K562 (cell line): ENCODE measurements around the gene HCN1. TPM values are rescaled to one million over a fixed set of nuclear protein-coding genes. Genes with fewer than 3 reads are reported as not detected.

Experiments
- ATAC-seq: fragments of 200-7000 bp; cut with Tn5 transposase; 3 replicates; pipeline ENCODE4 v1.9.1; 2020; ENCODE audit warnings: moderate library complexity
- BruUV-seq: library from RNA; stranded (reverse); fragments of 400-500 nt; replicated peaks from 2 replicates; lab custom pipeline; 2021; lab: Mats Ljungman, UMichigan
- CTCF ChIA-PET: fragments of 300-600 bp; formaldehyde crosslinking; extraction: SDS; loops from one replicate; lab custom pipeline; 2021; ENCODE audit warnings: low intra/inter-chr PET ratio; lab: Yijun Ruan, JAX
- POLR2A ChIA-PET: fragments of 300-600, 350-650 bp; sonication (Branson Sonifier 250); formaldehyde crosslinking; extraction: SDS; loops from one replicate; lab custom pipeline; 2021; ENCODE audit warnings: antibody characterized with exemption, inconsistent platforms; lab: Yijun Ruan, JAX
- DNase-seq, 4 experiments: peaks; one replicate each; pipeline versions ENCODE4 v3.0.0 to v3.0.0-alpha.2; 2011 to 2018; ENCODE audit warnings: low spot score in 3 of 4, mixed read lengths in 3 of 4; ENCODE audit errors: extremely low read depth in 1 of 4
- FAIRE-seq: peaks from 2 replicates; lab custom pipeline; 2011; peaks lifted over from hg19 to GRCh38; lab: Jason Lieb, UNC
- H2AFZ ChIP-seq: 2 replicates; pipeline ENCODE4 v1.6.0; 2011; ENCODE audit warnings: low read depth, low read length, control low read depth, inconsistent platforms
- H3K27ac ChIP-seq: fragments of 200-600 bp; 3 replicates; pipeline ENCODE4 v1.8.0; 2011; ENCODE audit warnings: low read depth, mild to moderate bottlenecking, control low read depth, inconsistent platforms, low read length, moderate library complexity, mixed read lengths; ENCODE audit errors: extremely low read depth
- H3K27me3 ChIP-seq, 2 experiments: fragments of 300-600 bp in 1 of 2; 2 replicates in 1 of 2; 3 replicates in 1 of 2; pipeline versions ENCODE4 v1.6.0 to v1.8.0; 2011; ENCODE audit warnings: inconsistent platforms in 2 of 2, low read length in 2 of 2, mild to moderate bottlenecking in 1 of 2, mixed read lengths in 1 of 2, moderate library complexity in 1 of 2; ENCODE audit not compliant: control insufficient read depth in 2 of 2, insufficient read depth in 2 of 2
- H3K36me3 ChIP-seq: fragments of 300-600 bp; 3 replicates; pipeline ENCODE4 v1.8.0; 2011; ENCODE audit warnings: mild to moderate bottlenecking, low read length, inconsistent platforms; ENCODE audit not compliant: control insufficient read depth, insufficient read depth
- H3K4me1 ChIP-seq, 2 experiments: fragments of 200-600 bp in 1 of 2; replicated peaks in 1 of 2; 2 replicates in 1 of 2; 3 replicates in 1 of 2; pipeline versions ENCODE4 v1.5.1 to v1.8.0; 2011; ENCODE audit warnings: inconsistent platforms in 2 of 2, low read length in 2 of 2, mild to moderate bottlenecking in 1 of 2, mixed read lengths in 1 of 2, moderate library complexity in 1 of 2; ENCODE audit not compliant: control insufficient read depth in 2 of 2, insufficient read depth in 2 of 2
- H3K4me2 ChIP-seq: 2 replicates; pipeline ENCODE4 v1.6.1; 2011; ENCODE audit warnings: low read length, control low read depth, inconsistent platforms, mixed read lengths; ENCODE audit not compliant: insufficient read depth
- H3K4me3 ChIP-seq: fragments of 200-600 bp; sonication (generic), shearing (Covaris generic); 2 replicates; pipeline ENCODE4 v1.5.1; 2016; ENCODE audit warnings: control low read depth, inconsistent platforms
- H3K79me2 ChIP-seq: fragments of 200-600 bp; 3 replicates; pipeline ENCODE4 v1.8.0; 2011; ENCODE audit warnings: low read length, inconsistent platforms; ENCODE audit not compliant: control insufficient read depth, insufficient read depth
- H3K9ac ChIP-seq, 2 experiments: 2 replicates each; pipeline versions ENCODE4 v1.6.0 to v1.6.1; 2011; ENCODE audit warnings: low read depth in 2 of 2, low read length in 2 of 2, control low read depth in 1 of 2, inconsistent platforms in 1 of 2, mild to moderate bottlenecking in 1 of 2, mixed read lengths in 1 of 2; ENCODE audit not compliant: insufficient read depth in 1 of 2
- H3K9me1 ChIP-seq: one replicate; pipeline ENCODE4 v1.6.0; 2011; ENCODE audit warnings: inconsistent platforms, mild to moderate bottlenecking, low read length, moderate library complexity; ENCODE audit not compliant: control insufficient read depth, insufficient read depth
- H3K9me3 ChIP-seq: replicated peaks from 2 replicates; pipeline ENCODE4 v1.5.1; 2011; ENCODE audit warnings: low read depth, low read length, inconsistent platforms; ENCODE audit not compliant: control insufficient read depth, insufficient read depth
- H4K20me1 ChIP-seq: replicated peaks from 2 replicates; pipeline ENCODE4 v1.6.1; 2011; ENCODE audit warnings: low read length, inconsistent platforms, mixed read lengths; ENCODE audit not compliant: control insufficient read depth, insufficient read depth
- CBX8 ChIP-seq: fragments of 200-600 bp; sonication (generic); IDR thresholded peaks from 2 replicates; pipeline ENCODE4 v1.6.1; 2012; ENCODE audit warnings: borderline replicate concordance, mixed run types, low read depth, mild to moderate bottlenecking, moderate library complexity, mixed read lengths, low read length, control low read depth, inconsistent platforms; ENCODE audit not compliant: poor library complexity, severe bottlenecking; ENCODE audit errors: extremely low read depth
- CHD2 ChIP-seq: IDR thresholded peaks from 2 replicates; pipeline ENCODE4 v1.6.1; 2011; ENCODE audit warnings: low read depth, low read length
- E4F1 ChIP-seq: fragments of 250-450 bp; sonication (Bioruptor Pico); IDR thresholded peaks from 2 replicates; pipeline ENCODE4 v1.5.0; 2021; ENCODE audit warnings: mild to moderate bottlenecking, borderline replicate concordance
- HNRNPK ChIP-seq: fragments of 200-400 bp; formaldehyde crosslinking; IDR thresholded peaks from one replicate; pipeline ENCODE4 v1.6.1; 2018; ENCODE audit warnings: mild to moderate bottlenecking, low read depth, low read length; ENCODE audit not compliant: poor library complexity, severe bottlenecking
- MCM7 ChIP-seq, 2 experiments: fragments of 450-650 bp; IDR thresholded peaks; 2 replicates each; pipeline ENCODE4 v1.6.1; 2016 to 2018
- NCOA4 ChIP-seq: fragments of 450-650 bp; IDR thresholded peaks from 2 replicates; pipeline ENCODE4 v1.6.1; 2018; ENCODE audit warnings: mild to moderate bottlenecking; ENCODE audit not compliant: partially characterized antibody
- PTBP1 ChIP-seq: fragments of 200-400 bp; formaldehyde crosslinking; IDR thresholded peaks from 2 replicates; pipeline ENCODE4 v1.6.1; 2017; ENCODE audit warnings: low read depth, low read length
- SMARCB1 ChIP-seq: IDR thresholded peaks from 2 replicates; pipeline ENCODE4 v1.6.1; 2011; ENCODE audit warnings: improper control_type of control experiment, low read depth; ENCODE audit not compliant: insufficient read length
- SNIP1 ChIP-seq: fragments of 450-650 bp; IDR thresholded peaks from 2 replicates; pipeline ENCODE4 v1.7.1; 2017; ENCODE audit warnings: low read depth, mild to moderate bottlenecking
- TRIM24 ChIP-seq, 2 experiments: fragments of 450-650 bp; IDR thresholded peaks; 2 replicates each; pipeline ENCODE4 v1.6.1; 2016
- TRIM25 ChIP-seq: fragments of 450-650 bp; IDR thresholded peaks from 2 replicates; pipeline ENCODE4 v1.7.0; 2016; ENCODE audit warnings: borderline replicate concordance
- WHSC1 ChIP-seq: IDR thresholded peaks from one replicate; pipeline ENCODE4 v1.6.1; 2012; ENCODE audit warnings: low read length, control low read depth, inconsistent platforms
- WGBS: fragments of 100-300 bp; shearing (Covaris generic); methylation state at CpG from one replicate; pipeline ENCODE4 v1.1.6; 2016; ENCODE audit warnings: low coverage, mixed read lengths; ENCODE audit not compliant: insufficient coverage; ENCODE audit errors: missing lambda C conversion rate; 5-methylcytosine and 5-hydroxymethylcytosine counted together
- in situ Hi-C: fragments of 300-500 bp; cut with MboI; formaldehyde crosslinking; loops from 4 replicates; pipeline ENCODE4 v1.15.0; 2018; ENCODE audit warnings: inconsistent platforms, mixed read lengths
- intact Hi-C: fragments of 100-400 bp; cut with micrococcal nuclease; formaldehyde crosslinking; loops from 2 replicates; pipeline ENCODE4 v1.14.2; 2022
- polyA plus RNA-seq, 8 experiments: library from polyadenylated mRNA; depleted of rRNA in 4 of 8; stranded (reverse) in 5 of 8; unstranded in 3 of 8; fragments of >200 nt; fragmentation: Nextera tagmentation in 2 of 8; fragmentation: Illumina TruSeq in 1 of 8; extraction: Ambion mirVana in 2 of 8; extraction: Trizol in 1 of 8; gene quantifications; 2 replicates each; pipeline versions ENCODE4 v1.2.1 to v1.2.3, GENCODE V29; 2011 to 2014; ENCODE audit warnings: inconsistent platforms in 1 of 8, missing spikeins in 1 of 8
- total RNA-seq, 7 experiments: library from RNA; depleted of rRNA in 6 of 7; stranded (reverse); fragments of >200 nt in 6 of 7; fragmentation: Illumina TruSeq in 2 of 7; extraction: Trizol in 2 of 7; gene quantifications; 2 replicates each; pipeline versions ENCODE4 v1.2.1 to v1.2.3, GENCODE V29; 2011 to 2021; ENCODE audit warnings: low replicate concordance in 1 of 7

Gene HCN1
- total and polyA plus RNA-seq, 9 of the 15 experiments (the other 6 are each of a cell fraction or from before 2014, with no cell fraction given): not detected

- no peak for ATAC-seq
- intact Hi-C loops (no loop called here), in situ Hi-C loops (no loop called here)
- Histone ChIP-seq H3K4me3 (no peak overlapping the region), H4K20me1 (no peaks in the 10 kb centered on the region), H3K4me1 (no peaks in the 10 kb centered on the region), H3K9ac (no peak overlapping the region), H3K27ac (no peak overlapping the region), H3K4me2 (no peak overlapping the region), H3K36me3 (no peaks in the 10 kb centered on the region; the same call in 2 of the 3 replicates), H3K9me1 (no peaks in the 10 kb centered on the region), H3K9me3 (no peaks in the 10 kb centered on the region), H3K27me3 (no peaks in the 10 kb centered on the region), H2AFZ (no peak overlapping the region), H3K79me2 (no peaks in the 10 kb centered on the region)
- 0% methylated on average over 2 of the region's 2 CpGs for WGBS
- no peak for TF ChIP-seq SNIP1
- no peak for TF ChIP-seq PTBP1
- no peak for TF ChIP-seq CHD2
- no peak for TF ChIP-seq SMARCB1
- TF ChIP-seq CBX8: no peak
- TF ChIP-seq HNRNPK: no peak
- TF ChIP-seq TRIM25: no peak
- no peak for TF ChIP-seq TRIM24 (IDR thresholded peaks at IDR 0.05)
- no peak for TF ChIP-seq E4F1 (CRISPR knock-in tag)
- no peak for TF ChIP-seq MCM7 (IDR thresholded peaks at IDR 0.05)
- TF ChIP-seq NCOA4: no peak
- TF ChIP-seq WHSC1: no peak
- no TSS peak for BruUV-seq
- ChIA-PET CTCF (no interaction called here), POLR2A (no interaction called here)
- peak in 1 of 4 experiments; percentile 10 for DNase-seq
- FAIRE-seq: no peak
Measured at GRCh38 chr5:45639040-45639439, 57.1 kb downstream of the HCN1 start.
